Heart right ventricle (tissue), 16 donors: ENCODE data around the gene MAB21L4. TPM values are rescaled to one million over a fixed set of nuclear protein-coding genes. Genes with fewer than 3 reads are reported as not detected.

ENCODE experiments used
- ATAC-seq, 8 donors: fragments of 200-7000 bp; cut with Tn5 transposase; one replicate each; pipeline ENCODE4 v1.9.1; 2020; ENCODE audit warnings: mild to moderate bottlenecking in 8 of 8, moderate library complexity in 8 of 8, moderate number of reproducible peaks in 1 of 8
- DNase-seq, 2 donors: peaks; one replicate each; pipeline ENCODE4 v3.0.0-alpha.2; 2020
- H3K27ac ChIP-seq, 10 donors: fragments of 200-600 bp; sonication (generic) in 2 of 10; one replicate each; pipeline versions ENCODE4 v1.5.0 to v1.8.0; 2020 to 2022; ENCODE audit warnings: mild to moderate bottlenecking in 3 of 10
- H3K27me3 ChIP-seq, 7 donors: fragments of 200-600 bp; one replicate each; pipeline ENCODE4 v1.8.0; 2021 to 2022; ENCODE audit warnings: mild to moderate bottlenecking in 2 of 7
- H3K36me3 ChIP-seq, 9 donors: fragments of 200-600 bp; sonication (generic) in 1 of 9; one replicate each; pipeline versions ENCODE4 v1.5.0 to v1.8.0; 2020 to 2022; ENCODE audit warnings: mild to moderate bottlenecking in 2 of 9
- H3K4me1 ChIP-seq, 9 donors: fragments of 200-600 bp; sonication (generic) in 1 of 9; one replicate each; pipeline versions ENCODE4 v1.5.0 to v1.8.0; 2020 to 2022; ENCODE audit warnings: mild to moderate bottlenecking in 4 of 9
- H3K4me3 ChIP-seq, 10 donors: fragments of 200-600 bp; sonication (generic) in 2 of 10; one replicate each; pipeline versions ENCODE4 v1.5.0 to v1.8.0; 2020 to 2022; ENCODE audit warnings: mild to moderate bottlenecking in 7 of 10, moderate library complexity in 2 of 10
- H3K9me3 ChIP-seq, 11 donors: fragments of 200-600 bp in 10 of 11; sonication (generic) in 2 of 11; one replicate each; pipeline versions ENCODE4 v1.5.0 to v1.8.0; 2013 to 2022; ENCODE audit warnings: mild to moderate bottlenecking in 2 of 11, control low read depth in 1 of 11, moderate library complexity in 1 of 11
- CTCF ChIP-seq, 9 donors: fragments of 200-600 bp; sonication (generic) in 2 of 9; IDR thresholded peaks; one replicate each; pipeline versions ENCODE4 v1.5.0 to v1.8.0; 2021 to 2022; ENCODE audit warnings: antibody characterized with exemption in 9 of 9, mild to moderate bottlenecking in 5 of 9, moderate library complexity in 1 of 9
- WGBS, 2 donors: extraction: QIAGEN DNeasy Blood & Tissue Kit; methylation state at CpG; one replicate each; pipeline ENCODE4 v1.1.7; 2013; ENCODE audit warnings: inconsistent platforms in 1 of 2; 5-methylcytosine and 5-hydroxymethylcytosine counted together
- intact Hi-C, 10 donors: fragments of 100-400 bp; cut with DNase I; formaldehyde crosslinking; loops; one replicate each; pipeline versions ENCODE4 v1.11.1 to v1.14.2; 2022
- polyA plus RNA-seq, 2 donors: library from polyadenylated mRNA; stranded (reverse); fragments of 200-250 nt; gene quantifications; one replicate each; pipeline ENCODE4 v1.2.3, GENCODE V29; 2013
- total RNA-seq, 10 donors: library from RNA; stranded (reverse); fragmentation: NEBNext Ultra II Directional in 3 of 10; extraction: Animal tissue kit (Norgen Biotek cat#: 25700) in 3 of 10; gene quantifications; one replicate each; pipeline versions ENCODE4 v1.2.1 to v1.2.4, GENCODE V29; 2021 to 2023
- donor health status: Arrhythmogenic right ventricular cardiomyopathy.
- donor health status: ischemic (EF 13 %, LVEDD 7.1; RV severe dilation, severe dysfunction).
- donor health status: healthy with polysubstance abuse.
- donor health status: DM: no; HTN: yes; CAD: no.
- donor health status: DM: no; HTN: no; CAD: no.
- donor health status: ischemic (EF 25% LVEDD 6.9; RV normal size, moderate dysfunction).
- donor health status: ischemic (EF 25% LVEDD 5.7; RV mildly dilated, moderate dysfunction).
- donor health status: healthy.
- donor health status: DM: yes; HTN: yes; CAD: no.
- donor health status: Ischemic cardiomyopathy.
- donor health status: ischemic (EF 35%, LVEDD 5.7; RV mildly dilated, moderate dysfunction).
- donor health status: nonischemic (EF 11% LVEDD 7.7; RV severe dilation, severe dysfunction).
- donor health status: DM: yes; HTN: yes; CAD: no.
- donor health status: PGD.
- donor health status: ischemic (EF 29% LVEDD 5.4; RV normal size, mild dysfunction).
- donor health status: nonischemic (EF 23%, LVEDD 6.1; RV moderate dilation, normal function).

Gene MAB21L4
- total and polyA plus RNA-seq, 12 donors = 0.06 to 0.32 (median 0.29) TPM; not detected in 9

GRCh38 chr2:240911641-240912265, 15.8 kb upstream of the MAB21L4 start:
- Histone ChIP-seq H3K9me3 (no peaks in the 10 kb centered on the region), H3K36me3 (no peaks in the 10 kb centered on the region), H3K4me3 (no peak overlapping the region), H3K4me1 (peaks cover 18 to 39% (median 30%) of the 10 kb centered on the region in 9 donors), H3K27me3 (peaks cover 0 to 54% (median 20%) of the 10 kb centered on the region in 7 donors), H3K27ac (peak overlapping the region in 1 of 10 donors; percentile 62)
- 73 to 75% methylated on average over 20 of the region's 20 CpGs for WGBS, 2 donors
- TF ChIP-seq CTCF (IDR thresholded peaks at IDR 0.05) = no peak
- DNase-seq (no peak), ATAC-seq (no peak)
- intact Hi-C loops = loop anchor here in 4 of 10 donors (5.0 to 10.0 kb wide), 5 partner anchors 76 to 636 kb away; partner anchors contain the start of genes MTERF4 (in 1 of the 4) and SNED1 (in 1 of the 4)

- whole genome bisulfite sequencing, 2 donors = 70 to 75% methylated on average over 17 of the region's 17 CpGs
- Histone ChIP-seq H3K27me3 (peaks cover 0 to 34% (median under 1%) of the 10 kb centered on the region in 7 donors), H3K4me1 (peaks cover 8 to 26% (median 15%) of the 10 kb centered on the region in 9 donors), H3K4me3 (no peak overlapping the region), H3K27ac (no peak overlapping the region), H3K36me3 (no peaks in the 10 kb centered on the region), H3K9me3 (no peaks in the 10 kb centered on the region)
- TF ChIP-seq CTCF (IDR thresholded peaks at IDR 0.05) = no peak
- DNase-seq (no peak), ATAC-seq (no peak)
- intact Hi-C loops = no loop called here
These were observed 13.4 kb upstream of the MAB21L4 start for GRCh38 chr2:240909216-240909974.

- intact Hi-C loops = no loop called here
These were observed 11.1 kb upstream of the MAB21L4 start for GRCh38 chr2:240906911-240907590.

More at GRCh38 chr2:240906911-240907590, 11.1 kb upstream of the MAB21L4 start:
- H3K27ac ChIP-seq = no peak overlapping the region
- H3K27me3 ChIP-seq = peaks cover 0 to 20% (median 0%) of the 10 kb centered on the region in 7 donors
- no peak for DNase-seq
- no peak for TF ChIP-seq CTCF (IDR thresholded peaks at IDR 0.05)
- H3K4me1 ChIP-seq = peaks cover 0 to 20% (median 0%) of the 10 kb centered on the region in 9 donors
- no peaks in the 10 kb centered on the region for H3K9me3 ChIP-seq
- no peaks in the 10 kb centered on the region for H3K36me3 ChIP-seq
- 70 to 74% methylated on average over 20 to 22 of the region's 22 CpGs for WGBS, 2 donors
- no peak for ATAC-seq
- H3K4me3 ChIP-seq = no peak overlapping the region
